Vagina (tissue), 2 donors: ENCODE data around the gene IGFN1. TPM values are rescaled to one million over a fixed set of nuclear protein-coding genes. Genes with fewer than 3 reads are reported as not detected.
"Not testable (repeated sequence)": the region's sequence is repeated elsewhere in the genome, so short reads cannot be mapped to it uniquely, and the experiment has no call there.

ENCODE experiments used
- DNase-seq, 2 donors: peaks; one replicate each; pipeline ENCODE4 v3.0.0-alpha.2; 2017; ENCODE audit errors: extremely low spot score in 2 of 2
- H3K27ac ChIP-seq: fragments of 200-600 bp; sonication (generic); one replicate; pipeline ENCODE4 v1.5.1; 2019
- H3K27me3 ChIP-seq: fragments of 200-600 bp; sonication (generic); one replicate; pipeline ENCODE4 v1.5.1; 2019
- H3K36me3 ChIP-seq, 2 donors: fragments of 200-600 bp; sonication (generic); one replicate each; pipeline ENCODE4 v1.5.1; 2017 to 2019
- H3K4me1 ChIP-seq: fragments of 200-600 bp; sonication (generic); one replicate; pipeline ENCODE4 v1.5.1; 2019
- H3K4me3 ChIP-seq, 2 donors: fragments of 200-600 bp; sonication (generic); 1 replicate in 1 of 2; 2 replicates in 1 of 2; pipeline ENCODE4 v1.5.1; 2016 to 2019
- H3K9me3 ChIP-seq: fragments of 200-600 bp; sonication (generic); one replicate; pipeline ENCODE4 v1.5.1; 2019
- CTCF ChIP-seq, 3 experiments: fragments of 450-650 bp in 2 of 3; fragments of 200-600 bp in 1 of 3; sonication (generic) in 1 of 3; IDR thresholded peaks; one replicate each; pipeline ENCODE4 v1.5.1; 2017 to 2019; ENCODE audit warnings: antibody characterized with exemption in 3 of 3, mild to moderate bottlenecking in 2 of 3, moderate library complexity in 2 of 3
- POLR2A ChIP-seq, 2 donors: fragments of 450-650 bp; IDR thresholded peaks; one replicate each; pipeline ENCODE4 v1.6.1; 2017; ENCODE audit warnings: antibody characterized with exemption in 2 of 2, mild to moderate bottlenecking in 2 of 2, moderate library complexity in 2 of 2
- POLR2AphosphoS5 ChIP-seq, 2 donors: sonication (generic); formaldehyde crosslinking; IDR thresholded peaks; one replicate each; pipeline ENCODE4 v1.9.0; 2017; ENCODE audit warnings: antibody characterized with exemption in 2 of 2, mild to moderate bottlenecking in 2 of 2, low read depth in 1 of 2; ENCODE audit not compliant: insufficient read depth in 1 of 2
- intact Hi-C: fragments of 100-400 bp; cut with DNase I; formaldehyde crosslinking; loops from one replicate; pipeline ENCODE4 v1.15.1; 2023
- total RNA-seq: library from RNA; depleted of rRNA; stranded (reverse); fragments of >200 nt; gene quantifications from one replicate; pipeline ENCODE4 v1.2.3, GENCODE V29; 2016

The IGFN1 gene
- total RNA-seq, 1 donor from 2014 or later: not detected

DNA sequence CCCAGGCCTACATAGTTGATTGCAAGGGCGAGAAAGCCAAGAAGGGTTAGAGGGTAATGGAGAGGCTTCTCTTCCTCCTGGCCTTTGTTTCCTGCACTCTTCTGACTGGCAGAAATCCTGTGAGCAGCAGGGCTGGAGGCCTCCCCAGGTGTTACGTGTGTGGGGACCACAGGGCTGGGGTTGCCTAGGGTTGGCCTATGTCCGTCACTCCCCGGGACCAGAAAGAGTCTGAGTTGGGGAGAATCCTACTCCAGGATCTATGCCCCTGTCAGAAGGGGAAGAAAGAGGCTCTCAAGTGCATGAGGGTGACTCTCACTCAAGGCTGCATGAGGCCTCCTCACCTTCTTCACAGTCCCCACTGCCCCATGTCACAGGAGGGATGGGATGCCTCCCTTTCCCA lies 38.5 kb downstream of the IGFN1 start:
- Histone ChIP-seq H3K4me1 (no peaks in the 10 kb centered on the region), H3K36me3 (no peaks in the 10 kb centered on the region), H3K27me3 (no peaks in the 10 kb centered on the region), H3K9me3 (no peaks in the 10 kb centered on the region), H3K27ac (no peak overlapping the region), H3K4me3 (no peak overlapping the region)
- intact Hi-C loops: no loop called here
- DNase-seq: no peak
- TF ChIP-seq POLR2A (IDR thresholded peaks at IDR 0.05) (no peak), CTCF (IDR thresholded peaks at IDR 0.05) (no peak), POLR2AphosphoS5 (IDR thresholded peaks at IDR 0.05; ENCODE audit: insufficient read depth in 1 of 2, low read depth in 1 of 2) (no peak)

GRCh38 chr1:201229771-201230635 lies 39.4 kb downstream of the IGFN1 start:
- intact Hi-C loops: no loop called here
- no peak overlapping the region for H3K4me3 ChIP-seq
- no peak overlapping the region for H3K27ac ChIP-seq
- H3K36me3 ChIP-seq: no peaks in the 10 kb centered on the region
- peak in 1 of 2 donors; percentile 37 for DNase-seq
- no peaks in the 10 kb centered on the region for H3K4me1 ChIP-seq
- H3K9me3 ChIP-seq: no peaks in the 10 kb centered on the region
- no peak for TF ChIP-seq POLR2A (IDR thresholded peaks at IDR 0.05)
- no peak for TF ChIP-seq CTCF (IDR thresholded peaks at IDR 0.05)
- no peak for TF ChIP-seq POLR2AphosphoS5 (IDR thresholded peaks at IDR 0.05; ENCODE audit: insufficient read depth in 1 of 2, low read depth in 1 of 2)
- no peaks in the 10 kb centered on the region for H3K27me3 ChIP-seq

DNA sequence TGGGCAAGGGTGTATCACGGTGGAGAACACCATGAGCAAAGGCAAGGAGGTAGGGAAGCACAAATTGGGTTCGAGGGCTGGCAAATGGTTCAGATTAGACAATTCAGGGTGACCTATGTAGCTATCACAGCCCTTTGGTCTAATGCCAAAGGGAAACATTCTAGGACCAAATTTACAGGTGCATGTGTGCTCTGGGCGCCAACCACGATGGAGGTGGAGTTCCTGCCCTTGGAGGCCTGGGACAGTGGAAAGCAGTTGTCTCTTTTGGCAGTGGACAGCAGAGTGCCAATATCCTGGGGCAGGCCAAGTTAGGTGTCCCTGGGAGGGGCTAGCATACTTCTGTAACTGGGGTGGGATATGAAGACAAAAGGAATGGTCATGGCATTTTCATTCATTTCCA lies 40.1 kb downstream of the IGFN1 start:
- H3K27me3 ChIP-seq: no peaks in the 10 kb centered on the region
- peak in 1 of 2 donors; percentile 54 for DNase-seq
- no peak overlapping the region for H3K27ac ChIP-seq
- H3K9me3 ChIP-seq: no peaks in the 10 kb centered on the region
- H3K36me3 ChIP-seq: no peaks in the 10 kb centered on the region
- no peaks in the 10 kb centered on the region for H3K4me1 ChIP-seq
- intact Hi-C loops: no loop called here
- no peak overlapping the region for H3K4me3 ChIP-seq
- TF ChIP-seq POLR2AphosphoS5 (IDR thresholded peaks at IDR 0.05; ENCODE audit: insufficient read depth in 1 of 2, low read depth in 1 of 2): no peak
- TF ChIP-seq CTCF (IDR thresholded peaks at IDR 0.05): no peak
- TF ChIP-seq POLR2A (IDR thresholded peaks at IDR 0.05): no peak

DNA sequence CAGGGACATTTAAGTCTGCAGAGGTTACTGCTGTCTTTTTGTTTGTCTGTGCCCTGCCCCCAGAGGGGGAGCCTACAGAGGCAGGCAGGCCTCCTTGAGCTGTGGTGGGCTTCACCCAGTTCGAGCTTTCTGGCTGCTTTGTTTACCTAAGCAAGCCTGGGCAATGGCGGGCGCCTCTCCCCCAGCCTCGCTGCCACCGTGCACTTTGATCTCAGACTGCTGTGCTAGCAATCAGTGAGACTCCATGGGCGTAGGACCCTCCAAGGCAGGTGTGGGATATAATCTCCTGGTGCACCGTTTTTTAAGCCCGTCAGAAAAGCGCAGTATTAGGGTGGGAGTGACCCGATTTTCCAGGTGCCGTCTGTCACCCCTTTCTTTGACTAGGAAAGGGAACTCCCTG lies 49.0 kb downstream of the IGFN1 start:
- H3K4me3 ChIP-seq, DNase-seq, intact Hi-C loops, H3K27ac ChIP-seq, H3K4me1 ChIP-seq, H3K9me3 ChIP-seq, H3K36me3 ChIP-seq, H3K27me3 ChIP-seq: not testable (repeated sequence)

DNA sequence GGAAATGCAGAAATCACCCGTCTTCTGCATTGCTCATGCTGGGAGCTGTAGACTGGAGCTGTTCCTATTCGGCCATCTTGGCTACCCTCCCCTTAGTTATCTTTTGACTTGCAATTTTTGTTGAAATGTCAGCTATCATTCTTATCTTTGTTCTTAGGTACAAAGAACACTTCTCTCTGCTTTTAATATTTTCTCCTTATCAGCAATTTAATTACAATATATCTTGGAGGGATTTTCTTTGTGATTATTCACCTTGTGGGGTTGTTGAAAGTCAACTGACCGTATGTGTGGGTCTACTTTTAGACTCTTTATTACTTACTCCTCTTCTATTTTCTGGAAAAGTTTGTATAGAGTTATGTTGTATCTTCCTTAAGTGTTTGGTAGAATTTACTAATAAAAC lies 49.5 kb downstream of the IGFN1 start:
- H3K36me3 ChIP-seq: no peaks in the 10 kb centered on the region
- TF ChIP-seq CTCF (IDR thresholded peaks at IDR 0.05): no peak
- TF ChIP-seq POLR2AphosphoS5 (IDR thresholded peaks at IDR 0.05; ENCODE audit: insufficient read depth in 1 of 2, low read depth in 1 of 2): no peak
- no peak for TF ChIP-seq POLR2A (IDR thresholded peaks at IDR 0.05)
- no peak overlapping the region for H3K4me3 ChIP-seq
- no peaks in the 10 kb centered on the region for H3K4me1 ChIP-seq
- H3K9me3 ChIP-seq: no peaks in the 10 kb centered on the region
- H3K27ac ChIP-seq: no peak overlapping the region
- H3K27me3 ChIP-seq: no peaks in the 10 kb centered on the region
- no peak for DNase-seq
- intact Hi-C loops: no loop called here
